Thyroid gland (tissue), 4 donors: ENCODE data around the gene ADAMTS9. TPM values are rescaled to one million over a fixed set of nuclear protein-coding genes. Genes with fewer than 3 reads are reported as not detected.

ENCODE experiments used
- DNase-seq, 2 donors: peaks; one replicate each; pipeline ENCODE4 v3.0.0-alpha.2; 2019
- H3K27ac ChIP-seq, 3 donors: fragments of 200-600 bp; sonication (generic); 1 replicate in 2 of 3; 2 replicates in 1 of 3; pipeline ENCODE4 v1.5.1; 2016 to 2019; ENCODE audit warnings: mild to moderate bottlenecking in 1 of 3, moderate library complexity in 1 of 3
- H3K27me3 ChIP-seq: fragments of 200-600 bp; sonication (generic); one replicate; pipeline ENCODE4 v1.5.1; 2019
- H3K36me3 ChIP-seq, 2 donors: fragments of 200-600 bp; sonication (generic); one replicate each; pipeline ENCODE4 v1.5.1; 2016 to 2019
- H3K4me1 ChIP-seq, 2 donors: fragments of 200-600 bp; sonication (generic); one replicate each; pipeline ENCODE4 v1.5.1; 2017 to 2019
- H3K4me3 ChIP-seq, 3 donors: fragments of 200-600 bp; sonication (generic); replicated peaks in 1 of 3; 1 replicate in 2 of 3; 2 replicates in 1 of 3; pipeline ENCODE4 v1.5.1; 2016; ENCODE audit warnings: mild to moderate bottlenecking in 1 of 3
- H3K9me3 ChIP-seq: fragments of 200-600 bp; sonication (generic); one replicate; pipeline ENCODE4 v1.5.1; 2017
- POLR2A ChIP-seq, 2 donors: fragments of 450-650 bp; IDR thresholded peaks; one replicate each; pipeline ENCODE4 v1.6.1; 2017; ENCODE audit warnings: antibody characterized with exemption in 2 of 2, mild to moderate bottlenecking in 2 of 2, moderate library complexity in 1 of 2
- WGBS, 2 donors: methylation state at CpG; one replicate each; pipeline ENCODE4 v1.1.5; 2017; 5-methylcytosine and 5-hydroxymethylcytosine counted together
- intact Hi-C: fragments of 100-400 bp; cut with DNase I; formaldehyde crosslinking; loops from one replicate; pipeline ENCODE4 v1.15.1; 2023
- total RNA-seq, 4 donors: library from RNA; depleted of rRNA; stranded (reverse); fragments of >200 nt; gene quantifications; one replicate each; pipeline ENCODE4 v1.2.3, GENCODE V29; 2016
- TF ChIP-seq, protein P1 (sequence below), 6 experiments: fragments of 200-600 bp in 3 of 6; fragments of 450-650 bp in 3 of 6; sonication (generic) in 3 of 6; IDR thresholded peaks; one replicate each; pipeline ENCODE4 v1.5.1; 2016 to 2019; ENCODE audit warnings: antibody characterized with exemption in 6 of 6, mild to moderate bottlenecking in 2 of 6, inconsistent platforms in 1 of 6, moderate library complexity in 1 of 6

ADAMTS9 gene
- total RNA-seq, 4 donors from 2014 or later, result 20.2 to 142 (median 74.9) TPM

DNA sequence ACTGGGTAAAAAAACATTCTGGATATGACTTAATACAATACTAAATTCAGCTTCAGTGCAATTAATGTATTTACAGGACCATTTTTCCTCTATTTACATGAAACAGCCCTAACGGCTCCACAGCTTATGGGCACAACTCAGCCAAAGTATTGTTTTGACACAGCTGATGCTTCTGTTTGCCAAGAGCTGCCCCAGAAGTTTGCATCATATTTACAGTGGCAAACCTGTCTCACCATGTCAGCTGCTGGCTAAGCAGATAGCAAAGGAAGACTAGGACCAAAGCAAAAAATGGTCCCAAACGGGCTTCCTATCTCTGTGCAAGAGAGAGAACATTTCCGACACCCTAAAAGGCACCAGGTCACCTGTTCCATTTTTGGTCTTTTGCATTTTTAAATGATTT is 94.5 kb downstream of the ADAMTS9 start:
- Histone ChIP-seq H3K9me3 (no peaks in the 10 kb centered on the region), H3K27ac (no peak overlapping the region), H3K27me3 (no peaks in the 10 kb centered on the region), H3K36me3 (peaks cover 0 to 4% of the 10 kb centered on the region in 2 donors), H3K4me3 (no peak overlapping the region), H3K4me1 (no peaks in the 10 kb centered on the region)
- no peak for DNase-seq
- 89 to 98% methylated on average over 3 of the region's 3 CpGs for whole genome bisulfite sequencing, 2 donors
- TF ChIP-seq, protein P1, sequence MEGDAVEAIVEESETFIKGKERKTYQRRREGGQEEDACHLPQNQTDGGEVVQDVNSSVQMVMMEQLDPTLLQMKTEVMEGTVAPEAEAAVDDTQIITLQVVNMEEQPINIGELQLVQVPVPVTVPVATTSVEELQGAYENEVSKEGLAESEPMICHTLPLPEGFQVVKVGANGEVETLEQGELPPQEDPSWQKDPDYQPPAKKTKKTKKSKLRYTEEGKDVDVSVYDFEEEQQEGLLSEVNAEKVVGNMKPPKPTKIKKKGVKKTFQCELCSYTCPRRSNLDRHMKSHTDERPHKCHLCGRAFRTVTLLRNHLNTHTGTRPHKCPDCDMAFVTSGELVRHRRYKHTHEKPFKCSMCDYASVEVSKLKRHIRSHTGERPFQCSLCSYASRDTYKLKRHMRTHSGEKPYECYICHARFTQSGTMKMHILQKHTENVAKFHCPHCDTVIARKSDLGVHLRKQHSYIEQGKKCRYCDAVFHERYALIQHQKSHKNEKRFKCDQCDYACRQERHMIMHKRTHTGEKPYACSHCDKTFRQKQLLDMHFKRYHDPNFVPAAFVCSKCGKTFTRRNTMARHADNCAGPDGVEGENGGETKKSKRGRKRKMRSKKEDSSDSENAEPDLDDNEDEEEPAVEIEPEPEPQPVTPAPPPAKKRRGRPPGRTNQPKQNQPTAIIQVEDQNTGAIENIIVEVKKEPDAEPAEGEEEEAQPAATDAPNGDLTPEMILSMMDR (IDR thresholded peaks at IDR 0.05), result no peak
- TF ChIP-seq POLR2A (IDR thresholded peaks at IDR 0.05), result no peak
- intact Hi-C loops, result no loop called here

DNA sequence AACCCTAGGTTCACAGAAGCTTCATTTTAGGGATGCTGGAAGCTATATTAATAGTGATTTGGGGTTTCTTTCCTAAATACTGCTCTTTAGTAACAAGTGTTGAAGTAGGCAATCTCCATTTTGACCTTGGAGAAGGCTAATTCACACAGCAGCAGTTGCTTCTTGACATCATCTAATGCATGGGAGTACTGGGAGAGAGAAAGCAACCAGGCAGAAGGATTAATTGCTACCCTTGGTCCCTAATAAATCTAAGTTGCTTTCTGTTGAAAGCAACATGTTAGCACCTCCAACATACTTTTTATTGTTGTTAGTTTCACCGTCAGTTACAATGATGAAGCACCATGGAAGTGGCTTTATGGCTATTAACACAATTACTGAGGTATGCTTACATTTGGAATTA is 96.2 kb downstream of the ADAMTS9 start:
- Histone ChIP-seq H3K36me3 (peaks cover 0 to 4% of the 10 kb centered on the region in 2 donors), H3K4me3 (no peak overlapping the region), H3K27me3 (no peaks in the 10 kb centered on the region), H3K4me1 (no peaks in the 10 kb centered on the region), H3K9me3 (no peaks in the 10 kb centered on the region), H3K27ac (no peak overlapping the region)
- TF ChIP-seq POLR2A (IDR thresholded peaks at IDR 0.05), result no peak
- TF ChIP-seq, protein P1 (IDR thresholded peaks at IDR 0.05), result no peak
- WGBS, 2 donors, result 97 to 98% methylated on average over 1 of the region's 1 CpG
- intact Hi-C loops, result no loop called here
- no peak for DNase-seq

DNA sequence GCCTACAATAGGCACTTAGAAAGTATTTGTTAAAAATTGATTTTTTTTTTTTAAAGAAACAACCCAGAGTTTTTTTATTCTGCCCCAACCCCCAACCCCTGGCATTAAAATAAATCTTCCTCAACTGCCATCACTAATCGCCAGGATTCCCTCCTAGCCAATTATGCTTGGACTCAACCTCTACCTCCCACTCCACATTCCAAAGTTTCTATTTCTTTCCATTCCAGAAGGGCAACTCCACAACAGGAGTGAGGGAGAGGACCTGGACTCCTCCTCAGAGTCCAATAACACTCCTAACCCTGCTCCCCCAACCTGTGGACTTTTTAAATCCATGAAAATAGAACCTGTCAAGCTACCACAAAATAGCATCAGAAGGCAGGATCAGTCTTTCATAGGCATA is 99.4 kb downstream of the ADAMTS9 start:
- Histone ChIP-seq H3K9me3 (no peaks in the 10 kb centered on the region), H3K27me3 (no peaks in the 10 kb centered on the region), H3K27ac (no peak overlapping the region), H3K4me1 (no peaks in the 10 kb centered on the region), H3K4me3 (no peak overlapping the region), H3K36me3 (no peaks in the 10 kb centered on the region)
- DNase-seq, result no peak
- no peak for TF ChIP-seq POLR2A (IDR thresholded peaks at IDR 0.05)
- TF ChIP-seq, protein P1 (IDR thresholded peaks at IDR 0.05), result no peak
- 88 to 91% methylated on average over 1 of the region's 1 CpG for WGBS, 2 donors
- intact Hi-C loops, result no loop called here

DNA sequence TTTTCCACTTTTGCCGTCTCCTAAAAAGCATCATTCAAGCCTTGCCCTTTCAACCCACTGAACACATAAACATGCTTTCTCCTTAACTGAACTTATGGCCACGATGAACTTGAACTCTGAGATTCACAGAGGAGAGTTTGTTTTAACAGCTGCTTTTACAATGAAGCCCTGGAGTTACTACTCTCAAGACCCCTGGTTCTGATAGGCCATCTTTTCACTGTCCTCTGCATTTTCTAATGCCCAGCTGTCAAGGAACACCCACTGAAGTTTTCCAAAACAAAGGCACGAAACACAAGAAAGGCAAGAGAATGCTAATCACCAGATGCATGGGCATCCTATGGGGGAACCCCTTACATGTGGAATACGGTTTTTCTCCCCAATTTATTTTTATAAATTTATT is 100.8 kb downstream of the ADAMTS9 start:
- Histone ChIP-seq H3K4me1 (no peaks in the 10 kb centered on the region), H3K4me3 (no peak overlapping the region), H3K36me3 (no peaks in the 10 kb centered on the region), H3K27ac (no peak overlapping the region), H3K27me3 (no peaks in the 10 kb centered on the region), H3K9me3 (no peaks in the 10 kb centered on the region)
- intact Hi-C loops, result no loop called here
- WGBS, 2 donors, result 76 to 77% methylated on average over 4 of the region's 4 CpGs
- DNase-seq, result no peak
- TF ChIP-seq POLR2A (IDR thresholded peaks at IDR 0.05), result no peak
- TF ChIP-seq, protein P1 (IDR thresholded peaks at IDR 0.05), result no peak

DNA sequence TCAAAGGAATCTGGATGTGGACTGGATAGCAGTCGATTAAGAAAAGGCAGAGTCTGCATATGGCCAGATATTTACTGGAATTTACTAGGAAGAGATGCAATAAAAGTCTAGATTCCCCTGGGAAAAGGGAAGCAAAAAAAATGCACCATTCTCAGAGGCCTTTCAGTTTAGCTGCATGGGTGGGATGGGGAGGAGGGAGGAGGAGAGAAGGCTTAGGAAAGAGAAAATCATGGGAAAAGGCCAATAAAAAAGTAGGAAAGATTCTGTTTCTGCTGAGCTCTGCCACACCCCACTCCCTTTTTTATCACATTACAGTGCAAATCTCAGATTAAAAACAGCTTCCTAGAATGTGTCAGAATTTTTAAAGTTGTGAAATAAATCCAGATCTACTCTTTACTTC is 103.6 kb downstream of the ADAMTS9 start:
- 73 to 81% methylated on average over 1 of the region's 1 CpG for WGBS, 2 donors
- H3K36me3 ChIP-seq, result no peaks in the 10 kb centered on the region
- no peaks in the 10 kb centered on the region for H3K9me3 ChIP-seq
- intact Hi-C loops, result no loop called here
- TF ChIP-seq POLR2A (IDR thresholded peaks at IDR 0.05), result no peak
- TF ChIP-seq, protein P1 (IDR thresholded peaks at IDR 0.05), result no peak
- no peak overlapping the region for H3K27ac ChIP-seq
- no peak overlapping the region for H3K4me3 ChIP-seq
- no peaks in the 10 kb centered on the region for H3K4me1 ChIP-seq
- no peak for DNase-seq
- no peaks in the 10 kb centered on the region for H3K27me3 ChIP-seq
